DMS 273 treated with DMSO at 0.1 percent for 48 hours (cell line): ENCODE results near the gene DKC1.

ENCODE experiments used
- DNase-seq: peaks from one replicate; lab custom pipeline; 2025; lab: John Stamatoyannopoulos, UW

Gene DKC1

DNA sequence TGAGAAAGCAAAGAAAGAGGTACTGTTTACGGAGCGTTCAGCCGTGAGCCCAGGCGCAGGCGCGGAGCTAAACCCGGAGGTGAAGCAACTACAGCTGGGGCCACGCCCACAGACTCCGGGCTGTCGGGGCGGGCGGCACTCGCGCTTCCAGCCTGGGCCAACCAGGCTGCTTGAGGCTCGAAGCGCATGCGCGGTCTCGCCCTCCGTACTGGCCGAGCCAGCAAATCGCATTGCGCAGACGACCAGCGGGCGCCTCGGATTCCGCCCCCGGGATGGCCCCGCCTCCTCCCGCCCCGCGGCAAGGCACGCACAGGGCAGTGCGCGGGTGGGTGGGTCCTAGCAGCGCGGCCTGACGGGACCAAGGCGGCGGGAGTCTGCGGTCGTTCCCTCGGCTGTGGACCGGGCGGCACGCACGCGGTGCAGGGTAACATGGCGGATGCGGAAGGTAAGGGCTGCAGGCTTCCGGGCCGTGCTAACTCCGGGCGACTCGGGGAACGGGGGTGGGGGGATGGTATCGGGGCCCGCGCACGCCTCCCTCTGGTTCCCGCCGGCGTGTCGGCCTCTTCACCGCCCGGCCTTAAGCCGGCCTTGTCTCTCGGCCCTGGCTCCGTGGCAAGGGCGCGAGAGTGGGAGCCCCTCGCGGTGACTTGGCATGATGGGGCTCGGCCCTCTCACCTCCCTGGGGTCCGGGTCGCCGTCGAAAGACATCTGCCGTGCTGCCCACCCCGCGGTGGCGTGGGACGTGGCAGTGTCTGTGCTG lies at the start of gene DKC1:
Gene DKC1, plus strand, starts transcription at position 328 of the 760 bp plus-strand sequence. Its CDS starts 102 bp downstream, at position 430.
- DNase-seq = peak; percentile 92

DNA sequence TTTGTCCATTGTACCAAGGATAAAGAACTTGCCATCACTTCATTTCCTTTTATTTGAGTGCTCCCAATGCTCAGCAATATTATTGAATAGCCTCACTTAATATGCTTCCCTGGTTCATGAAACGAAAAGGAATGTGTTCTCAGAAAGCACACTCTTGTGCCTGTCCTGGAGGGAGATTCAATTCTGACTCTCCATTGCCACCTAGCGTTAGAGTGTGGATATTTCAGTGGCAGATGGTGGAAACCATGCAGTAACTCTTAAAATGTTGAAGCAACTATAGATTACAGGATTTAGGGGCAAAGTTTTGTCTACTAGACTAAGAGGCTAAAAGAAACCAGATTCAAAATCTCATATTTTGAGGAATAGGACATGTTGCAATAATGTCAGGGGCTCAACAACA lies 47.7 kb upstream of the DKC1 start:
- peak; percentile 25 for DNase-seq

DNA sequence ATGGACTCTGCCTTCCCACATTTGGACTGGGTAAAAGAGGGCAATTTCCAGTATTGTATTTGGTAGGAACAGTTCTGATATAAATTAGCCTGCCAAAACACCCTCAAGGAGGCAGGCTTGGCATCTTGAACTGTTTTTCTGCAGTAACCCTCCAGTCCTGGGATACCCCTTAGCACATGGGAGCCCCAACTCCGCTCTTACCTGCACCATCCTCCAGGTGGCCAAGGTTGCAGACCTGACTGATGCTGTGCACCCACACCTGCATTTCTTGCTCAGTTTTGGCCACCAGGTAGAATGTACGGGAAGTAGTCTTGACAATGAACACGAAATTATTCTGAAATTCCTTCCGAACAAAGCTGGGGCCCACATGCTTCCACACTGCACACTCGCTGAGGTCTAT lies 46.8 kb upstream of the DKC1 start:
- DNase-seq = no peak

DNA sequence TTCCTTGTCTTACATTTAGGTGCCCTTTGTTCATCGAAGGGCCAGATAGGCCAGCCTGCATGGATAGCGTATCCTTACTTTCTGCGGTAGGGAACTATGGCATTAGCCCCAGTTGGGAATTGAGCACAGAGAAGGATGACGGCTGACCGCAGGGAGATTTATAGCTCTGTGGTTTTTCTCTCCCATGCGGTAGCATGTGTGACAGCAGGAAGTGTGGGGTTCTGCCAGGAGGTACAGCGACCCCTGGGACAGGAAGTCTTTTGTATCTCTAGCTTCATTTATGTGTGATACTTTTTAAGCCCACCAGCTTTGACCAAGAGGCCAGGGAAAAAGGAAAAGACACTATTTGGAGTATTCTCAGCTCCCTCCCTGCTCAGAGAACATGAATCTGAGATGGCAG lies 44.8 kb upstream of the DKC1 start:
- DNase-seq = peak; percentile 31

DNA sequence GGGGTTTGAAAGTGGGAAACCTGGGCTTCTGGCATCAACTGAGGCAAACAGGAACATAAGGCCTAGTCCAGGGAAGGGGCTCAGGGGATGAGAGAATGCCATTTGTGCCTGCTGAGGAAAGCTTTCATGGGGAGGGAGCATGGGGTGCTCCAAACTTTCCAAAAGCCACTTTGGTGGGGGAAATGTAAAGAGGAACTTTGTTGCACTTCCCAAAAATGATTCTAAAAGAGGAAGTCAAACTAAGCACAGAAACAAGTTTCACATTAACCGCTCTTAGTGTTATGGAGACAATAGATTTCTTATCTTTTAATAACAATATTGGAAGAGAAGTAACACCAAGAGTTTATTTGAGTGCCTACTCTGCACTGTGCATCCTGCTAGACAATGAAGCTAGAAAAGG lies 44.0 kb upstream of the DKC1 start:
- DNase-seq = no peak

DNA sequence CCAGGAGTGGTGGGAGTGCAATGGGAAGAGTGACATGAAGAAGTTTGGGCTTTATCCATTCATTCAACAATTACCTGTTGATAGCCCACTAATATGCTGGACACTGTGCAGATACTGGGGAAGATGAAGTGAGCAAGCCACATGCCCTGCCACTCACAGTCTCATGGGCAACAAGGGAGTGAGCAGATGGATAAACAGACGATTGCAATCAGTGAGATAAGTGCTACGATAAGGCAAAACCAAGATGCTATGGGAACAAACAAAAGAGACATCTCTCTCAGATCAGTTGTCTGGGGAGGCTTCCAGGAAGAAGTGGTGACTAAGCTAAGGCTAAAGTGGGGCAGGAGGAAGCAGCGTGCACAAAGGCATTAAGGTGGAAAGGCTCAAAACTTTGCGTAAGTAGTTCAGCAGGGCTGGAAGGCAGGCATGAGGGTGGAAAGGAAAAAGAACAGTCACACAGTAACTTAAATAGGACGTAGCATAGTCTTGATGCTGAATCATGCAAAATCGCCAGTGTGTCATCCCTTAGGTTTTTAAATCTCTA lies 43.5 kb upstream of the DKC1 start:
- DNase-seq = no peak

DNA sequence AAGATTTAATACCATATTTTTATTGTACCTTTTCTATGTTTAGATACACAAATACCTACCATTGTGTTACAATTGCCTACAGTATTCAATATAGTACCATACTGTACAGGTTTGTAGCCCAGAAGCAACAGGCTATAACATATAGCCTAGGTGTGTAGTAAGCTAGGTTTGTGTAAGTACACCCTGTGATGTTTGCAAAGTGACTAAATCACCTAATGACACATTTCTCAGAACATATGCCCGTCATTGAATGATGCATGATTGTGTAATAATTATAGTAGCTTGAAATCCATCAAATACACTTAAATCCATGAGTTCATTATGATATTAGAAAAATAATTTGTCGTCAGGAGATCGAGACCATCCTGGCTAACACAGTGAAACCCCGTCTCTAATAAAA lies 42.6 kb upstream of the DKC1 start:
- no peak for DNase-seq

DNA sequence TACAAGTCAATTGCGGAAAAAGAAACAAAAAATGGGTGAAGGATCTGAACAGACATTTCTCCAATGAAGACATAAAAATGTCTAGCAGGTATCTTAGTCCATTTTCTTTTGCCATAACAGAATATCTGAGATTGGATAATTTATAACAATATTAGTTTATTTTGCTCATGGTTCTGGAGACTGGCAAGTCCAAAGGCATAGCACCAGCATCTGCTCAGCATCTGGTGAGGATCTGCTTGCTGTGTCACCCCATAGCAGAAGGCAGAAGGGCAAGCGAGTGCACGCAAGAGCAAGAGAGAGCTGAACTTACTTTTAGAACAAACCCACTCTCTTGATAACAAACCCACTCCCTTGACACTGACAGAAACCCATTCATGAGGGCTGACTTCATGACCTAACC lies 41.5 kb upstream of the DKC1 start:
- no peak for DNase-seq

DNA sequence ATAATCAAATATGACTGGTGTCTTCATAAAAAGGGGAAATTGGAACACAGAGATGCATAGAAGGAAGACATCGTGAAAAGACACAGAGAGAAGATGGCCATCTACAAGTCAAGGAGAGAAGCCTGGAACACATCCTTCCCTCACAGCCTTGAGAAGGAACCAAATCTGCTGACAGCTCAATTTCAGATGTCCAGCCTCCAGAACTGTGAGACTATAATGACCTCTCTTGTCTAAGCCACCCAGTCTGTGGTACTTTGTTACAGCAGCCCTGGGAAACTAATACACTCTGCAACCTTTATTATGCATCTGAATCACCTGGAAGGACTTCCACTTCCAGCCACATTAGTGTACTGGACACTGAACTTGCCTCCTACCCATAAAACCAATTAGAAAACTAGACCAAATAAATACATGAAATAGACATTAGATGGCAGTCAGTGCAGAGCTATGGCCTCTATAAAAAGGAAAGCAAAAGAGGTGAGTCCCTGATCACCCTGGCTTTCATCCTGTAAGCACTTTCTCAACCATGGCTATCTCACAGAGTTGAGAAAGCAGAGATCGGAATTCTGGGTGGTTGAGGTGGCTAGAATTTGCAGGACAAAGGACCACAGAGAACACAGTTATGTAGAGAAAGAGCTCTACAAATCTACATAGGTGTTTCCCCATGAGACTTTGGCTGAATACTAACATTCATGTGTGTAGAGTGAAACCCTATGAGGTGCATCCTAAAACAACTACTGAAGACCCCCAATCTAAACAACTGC lies 37.5 kb upstream of the DKC1 start:
- no peak for DNase-seq

DNA sequence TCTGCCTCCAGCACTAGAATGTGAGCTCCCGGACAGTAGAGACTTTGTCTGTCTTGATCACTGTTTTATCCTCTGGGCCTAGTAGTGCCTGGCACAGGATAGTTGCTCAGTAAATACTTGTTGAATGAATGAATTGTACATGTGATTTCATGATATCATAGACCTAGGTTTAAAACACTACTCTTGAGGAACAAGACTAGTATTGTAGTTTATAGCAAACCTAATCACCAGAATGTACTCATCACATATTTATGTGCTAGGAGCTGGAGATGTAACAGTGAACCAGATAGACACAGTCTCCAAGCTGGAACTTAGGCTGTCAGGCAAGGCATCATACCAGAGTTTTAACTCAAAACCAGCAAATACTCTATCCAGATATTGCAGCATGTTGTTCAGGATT lies 35.2 kb upstream of the DKC1 start:
- no peak for DNase-seq

DNA sequence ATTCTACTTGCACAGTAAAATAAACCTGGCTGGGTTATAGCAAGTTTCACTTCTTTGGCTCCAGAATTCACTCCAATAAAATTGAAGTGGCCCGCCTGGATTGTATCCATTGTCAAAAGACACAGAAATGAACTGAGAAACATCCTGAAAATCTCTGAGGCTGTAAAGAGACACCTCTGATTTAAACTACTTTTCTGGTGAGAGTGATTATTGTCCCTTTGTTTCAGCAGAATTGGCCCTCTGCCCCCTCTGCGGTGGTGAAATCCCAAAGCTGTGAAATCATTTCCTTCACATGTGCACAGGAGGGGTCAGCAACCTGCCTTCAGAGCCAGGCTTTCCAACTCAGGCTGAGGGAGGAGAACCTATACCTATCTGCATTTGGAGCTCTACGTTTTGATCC lies 34.8 kb upstream of the DKC1 start:
- no peak for DNase-seq

DNA sequence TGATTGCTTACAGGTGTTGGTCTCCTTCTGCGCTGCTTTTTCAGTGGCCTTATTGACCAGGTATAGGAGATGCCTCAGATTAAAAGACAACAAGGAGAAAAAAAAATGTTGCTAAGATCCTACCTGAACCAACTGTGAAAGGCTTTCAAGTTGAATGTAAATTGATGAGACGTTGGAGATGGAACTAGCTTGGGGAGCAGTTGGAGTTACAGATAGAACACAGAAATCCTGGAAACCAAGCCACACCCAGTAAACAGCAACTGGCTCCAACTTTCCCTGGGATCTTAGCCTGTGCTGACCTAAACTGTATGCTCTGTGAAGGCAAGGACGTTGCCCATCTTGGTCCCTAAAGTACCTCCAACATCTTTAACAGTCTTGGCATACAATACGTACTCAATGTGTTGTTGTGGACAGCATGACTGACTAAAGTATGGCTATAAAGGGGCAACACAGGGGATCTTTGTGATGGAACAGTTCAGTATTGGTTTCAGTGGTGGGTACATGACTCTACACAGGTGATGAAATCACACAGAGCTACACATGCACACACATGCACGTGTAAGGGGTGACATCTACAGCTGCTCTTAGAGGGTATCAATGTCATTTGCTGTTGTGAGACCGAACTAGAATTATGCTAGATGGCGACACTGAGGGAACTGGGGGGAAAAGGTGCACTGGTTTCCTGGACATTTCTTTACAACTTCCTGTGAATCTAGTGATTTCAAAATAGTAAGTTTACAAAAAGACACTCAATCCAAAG lies 34.1 kb upstream of the DKC1 start:
- no peak for DNase-seq

DNA sequence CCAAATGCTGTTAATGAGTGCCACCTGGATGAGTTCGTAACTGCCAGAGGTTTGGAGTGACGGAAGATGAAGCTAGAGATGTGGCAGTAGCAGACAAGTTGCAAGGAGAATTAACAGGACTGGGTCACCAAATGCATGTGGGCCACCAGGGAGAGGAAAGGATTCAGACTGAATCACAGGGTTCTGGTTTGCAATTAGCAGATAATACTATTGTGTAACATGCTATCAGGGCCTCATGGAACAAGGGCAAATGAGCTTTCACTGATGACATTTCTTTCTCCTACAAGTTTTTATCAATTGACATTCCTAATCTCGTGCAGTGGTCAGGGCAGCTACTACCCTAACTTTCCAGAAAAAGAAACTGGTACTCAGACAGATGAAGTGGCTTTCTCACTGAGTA lies 33.2 kb upstream of the DKC1 start:
- DNase-seq = no peak

DNA sequence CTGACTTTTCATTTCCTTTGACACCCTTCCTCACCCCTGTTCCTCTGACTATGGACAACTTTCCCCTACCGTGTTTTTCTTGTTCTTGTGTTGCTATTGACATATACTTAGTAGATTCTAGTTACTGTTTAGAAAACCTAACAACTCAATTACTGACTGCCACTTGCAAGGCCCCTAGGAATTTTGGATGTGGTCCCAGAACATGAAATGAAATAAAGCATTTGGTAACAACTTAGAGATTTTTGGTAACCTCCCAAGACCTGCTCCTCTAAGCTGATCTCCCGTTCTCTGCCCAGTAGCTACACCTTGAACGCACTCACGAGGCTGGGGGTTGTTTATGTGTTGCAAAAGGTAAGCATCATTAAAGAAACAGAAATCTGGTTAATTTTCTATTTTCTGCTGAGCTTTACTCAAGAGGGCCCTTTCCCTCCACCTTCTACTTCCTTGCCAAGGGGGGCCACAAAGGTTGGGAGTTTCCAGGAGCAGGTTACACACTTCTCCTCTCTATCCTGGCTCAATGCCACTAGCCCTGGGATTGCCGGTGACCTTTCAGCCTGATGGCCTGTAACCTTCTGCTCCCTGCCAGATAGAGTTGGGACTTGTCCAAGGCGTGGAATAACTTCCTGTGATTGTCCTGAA lies 32.3 kb upstream of the DKC1 start:
- DNase-seq = no peak

DNA sequence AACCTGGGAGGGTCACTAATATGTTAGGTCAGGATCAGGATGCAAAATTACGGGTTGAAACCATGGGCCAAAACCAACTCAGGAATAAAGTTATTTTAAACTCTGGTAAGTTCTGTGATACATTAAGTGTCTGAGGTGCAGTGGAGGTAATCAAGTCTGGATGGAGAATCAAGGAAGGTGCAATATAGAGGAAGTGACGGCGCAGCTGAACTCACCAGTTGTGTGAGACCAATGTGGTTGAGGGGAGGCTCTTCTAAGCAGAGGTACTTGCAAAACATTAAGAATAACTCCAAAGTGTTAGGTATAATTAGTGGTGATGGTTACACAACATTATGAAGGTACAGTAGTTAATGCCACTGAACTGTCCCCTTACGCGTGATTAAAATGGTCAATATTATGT lies 31.5 kb upstream of the DKC1 start:
- DNase-seq = no peak

DNA sequence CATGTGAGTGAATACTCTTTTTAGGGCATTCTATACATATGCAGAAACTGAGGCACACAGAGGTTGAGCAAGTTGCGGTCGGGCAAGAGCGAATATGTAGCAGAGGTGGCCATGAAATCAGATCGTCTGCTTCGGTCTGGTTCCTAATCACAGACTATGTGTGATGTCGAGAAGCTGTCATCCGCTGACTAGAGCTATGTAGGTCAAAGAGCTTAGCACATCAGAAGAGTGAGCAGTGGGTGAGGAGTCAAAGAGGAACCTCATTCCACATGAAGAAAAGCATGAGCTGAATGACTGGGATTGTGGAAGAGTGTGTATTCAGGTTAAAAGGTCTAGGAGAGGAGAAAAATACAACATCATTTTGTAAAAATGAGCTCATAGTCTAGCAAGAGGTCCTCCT lies 30.8 kb upstream of the DKC1 start:
- DNase-seq = no peak

DNA sequence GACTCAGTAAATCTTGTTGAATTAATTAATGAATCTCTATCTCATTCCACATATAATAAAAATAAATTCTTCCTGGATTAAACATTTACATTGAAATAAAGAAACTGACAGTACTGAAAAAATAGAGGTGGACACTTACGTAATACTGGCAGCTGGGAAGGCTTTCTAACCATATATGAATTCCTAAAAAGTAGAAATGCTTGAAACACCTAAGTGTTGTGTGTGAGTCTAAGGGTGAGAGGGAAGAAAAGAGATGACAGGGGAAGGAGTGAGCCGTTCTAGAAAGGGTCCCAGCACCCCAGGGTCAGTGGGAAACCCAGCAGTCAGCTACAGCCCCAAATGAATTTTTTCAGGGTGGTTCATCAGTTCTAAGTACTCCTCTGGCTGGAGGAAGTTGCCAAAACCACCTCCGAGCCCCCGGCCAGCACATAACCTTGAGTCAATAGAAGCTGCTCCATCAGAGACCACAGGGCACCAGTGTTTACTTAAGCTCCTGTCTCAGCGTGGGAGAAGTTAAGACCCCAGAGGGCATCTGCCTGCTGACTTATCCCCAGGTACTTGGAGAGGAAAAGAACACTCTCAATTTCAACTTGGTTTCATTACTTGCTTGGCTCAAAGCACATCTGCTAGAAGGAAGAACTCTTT lies 30.1 kb upstream of the DKC1 start:
- DNase-seq = no peak

DNA sequence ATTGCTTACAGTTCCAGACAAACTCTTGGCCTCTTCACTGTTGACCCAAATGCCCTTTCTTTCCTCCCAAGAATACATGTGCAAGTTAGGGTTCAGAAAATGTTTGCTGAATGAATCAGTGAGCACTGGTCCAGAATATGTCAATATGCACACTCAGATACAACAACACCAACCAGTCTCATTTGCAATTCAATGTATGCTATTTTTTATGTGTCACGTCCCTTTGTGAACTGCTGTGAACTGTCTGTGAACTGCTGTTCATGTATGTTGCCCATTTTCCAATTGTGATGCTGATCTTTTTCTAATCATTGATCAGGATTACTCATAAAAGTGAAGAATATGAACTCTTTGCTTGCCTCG lies 29.6 kb upstream of the DKC1 start:
- DNase-seq = no peak

DNA sequence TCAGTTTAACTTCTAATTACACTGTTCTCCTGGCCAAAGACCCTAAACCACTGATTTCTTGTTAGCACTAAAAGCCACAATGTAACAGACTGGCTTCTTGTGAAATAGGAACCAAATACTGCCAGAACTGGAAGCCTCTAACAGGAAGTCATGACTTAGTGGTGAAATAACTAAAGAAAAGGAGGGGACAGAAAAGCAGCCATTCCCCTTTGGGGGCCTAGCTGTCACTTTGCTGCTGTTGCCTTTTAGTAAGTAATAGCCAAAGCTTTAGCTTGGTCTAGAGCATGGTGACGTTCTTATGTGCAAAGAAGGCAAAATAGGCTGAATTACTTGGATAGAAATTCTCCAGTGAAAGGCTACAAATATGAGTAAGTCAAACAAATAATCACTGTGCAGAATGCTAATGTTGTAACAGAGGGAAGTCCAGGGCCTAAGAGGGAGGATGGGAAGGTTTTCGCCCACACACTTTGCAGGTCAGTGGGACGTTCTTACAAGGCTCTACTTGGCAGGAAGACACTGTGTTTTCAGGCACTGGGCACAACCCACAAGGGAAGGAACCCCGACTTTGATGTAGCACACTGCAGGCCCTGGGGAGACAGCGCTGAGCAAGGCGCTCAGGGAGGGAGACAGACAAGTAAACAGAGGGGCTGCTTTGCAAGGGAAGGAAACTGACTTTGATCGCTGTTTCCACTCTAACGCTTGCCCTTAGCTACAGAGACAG lies 28.4 kb upstream of the DKC1 start:
- no peak for DNase-seq

DNA sequence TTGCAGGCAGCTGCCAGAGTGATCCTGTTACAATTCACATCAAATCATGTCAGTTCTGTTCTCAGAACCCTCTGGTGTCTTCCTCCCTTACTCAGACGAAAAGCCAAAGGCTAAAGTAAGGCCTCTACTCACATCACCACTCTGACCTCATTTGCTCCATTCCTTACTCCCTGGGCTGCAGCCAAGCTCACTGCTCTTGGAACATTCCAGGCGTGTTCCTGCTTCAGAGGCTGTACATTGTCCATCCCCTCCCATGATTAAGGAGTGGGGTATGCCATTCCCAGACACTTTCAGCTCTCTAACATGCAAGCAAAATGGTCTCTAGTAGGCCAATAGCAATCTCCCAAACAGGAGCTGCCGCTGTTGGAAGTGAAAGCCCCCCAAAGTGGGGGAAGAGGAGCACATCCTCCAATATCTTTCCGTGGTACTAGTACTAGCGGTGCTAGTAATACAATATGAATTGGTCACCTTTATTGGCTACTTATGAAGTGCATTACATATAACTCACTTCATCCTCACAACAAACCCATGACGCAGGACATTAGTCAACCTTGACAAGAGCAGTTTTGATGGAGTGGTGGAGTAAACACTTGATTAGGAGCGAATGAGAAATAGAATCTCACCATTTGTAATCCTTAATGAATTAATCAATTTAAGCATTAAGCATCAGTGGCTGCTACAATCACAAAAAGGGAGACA lies 26.8 kb upstream of the DKC1 start:
- DNase-seq = no peak
